Endothelial cell of umbilical vein (primary cell): ENCODE measurements around the gene DCAF4. TPM values are rescaled to one million over a fixed set of nuclear protein-coding genes. Genes with fewer than 3 reads are reported as not detected.

Source experiments
- BruUV-seq: library from RNA; stranded (reverse); fragments of 400-500 nt; replicated peaks from 2 replicates; lab custom pipeline; 2021; lab: Mats Ljungman, UMichigan
- CTCF ChIA-PET: fragments of 300-600, 350-600 bp; sonication (Branson Sonifier 250); formaldehyde crosslinking; loops from one replicate; lab custom pipeline; 2021; ENCODE audit warnings: antibody characterized with exemption, inconsistent platforms; lab: Charles Lee
- POLR2A ChIA-PET: fragments of 300-600, 350-600 bp; sonication (Branson Sonifier 250); formaldehyde crosslinking; loops from one replicate; lab custom pipeline; 2021; ENCODE audit warnings: antibody characterized with exemption, inconsistent platforms; lab: Charles Lee
- DNase-seq: peaks from one replicate; pipeline ENCODE4 v3.0.0-alpha.2; 2011; ENCODE audit warnings: low read depth, low spot score
- FAIRE-seq: peaks from 2 replicates; lab custom pipeline; 2011; peaks lifted over from hg19 to GRCh38; lab: Jason Lieb, UNC
- H2AFZ ChIP-seq: 2 replicates; pipeline ENCODE4 v1.6.0; 2012; ENCODE audit warnings: low read depth, low read length, control low read depth, inconsistent platforms
- H3K27ac ChIP-seq: 2 replicates; pipeline ENCODE4 v1.5.1; 2011; ENCODE audit warnings: low read depth, mild to moderate bottlenecking, control low read depth, low read length, moderate library complexity; ENCODE audit not compliant: insufficient read depth
- H3K27me3 ChIP-seq, 2 experiments: 2 replicates each; pipeline versions ENCODE4 v1.6.0 to v1.6.1; 2011; ENCODE audit warnings: low read length in 2 of 2, mixed read lengths in 1 of 2; ENCODE audit not compliant: control insufficient read depth in 2 of 2, insufficient read depth in 2 of 2
- H3K36me3 ChIP-seq, 2 experiments: 2 replicates in 1 of 2; 3 replicates in 1 of 2; pipeline ENCODE4 v1.5.1; 2011; ENCODE audit warnings: low read length in 2 of 2, mild to moderate bottlenecking in 1 of 2, moderate library complexity in 1 of 2; ENCODE audit not compliant: control insufficient read depth in 2 of 2, insufficient read depth in 2 of 2; ENCODE audit errors: extremely low read depth in 1 of 2
- H3K4me1 ChIP-seq: 3 replicates; pipeline ENCODE4 v1.5.1; 2011; ENCODE audit warnings: mild to moderate bottlenecking, low read length; ENCODE audit not compliant: control insufficient read depth, insufficient read depth; ENCODE audit errors: extremely low read depth
- H3K4me2 ChIP-seq: 2 replicates; pipeline ENCODE4 v1.6.1; 2011; ENCODE audit warnings: low read length, control low read depth, mixed read lengths; ENCODE audit not compliant: insufficient read depth
- H3K4me3 ChIP-seq, 3 experiments: fragments of 200-600 bp in 1 of 3; sonication (generic), shearing (Covaris generic) in 1 of 3; replicated peaks in 1 of 3; 2 replicates each; pipeline ENCODE4 v1.5.1; 2011 to 2016; ENCODE audit warnings: control low read depth in 3 of 3, low read length in 3 of 3, mild to moderate bottlenecking in 2 of 3, inconsistent platforms in 1 of 3, low read depth in 1 of 3, moderate library complexity in 1 of 3; ENCODE audit not compliant: insufficient read depth in 1 of 3
- H3K79me2 ChIP-seq: 2 replicates; pipeline ENCODE4 v1.6.0; 2012; ENCODE audit warnings: low read length, inconsistent platforms; ENCODE audit not compliant: control insufficient read depth, insufficient read depth
- H3K9ac ChIP-seq: replicated peaks from 2 replicates; pipeline ENCODE3; 2011; ENCODE audit warnings: low read length, control low read depth; ENCODE audit not compliant: insufficient read depth; ENCODE audit errors: extremely low read depth
- H3K9me1 ChIP-seq: replicated peaks from 3 replicates; pipeline ENCODE4 v1.6.0; 2011; ENCODE audit warnings: mild to moderate bottlenecking, low read length; ENCODE audit not compliant: control insufficient read depth, insufficient read depth; ENCODE audit errors: extremely low read depth
- H3K9me3 ChIP-seq: replicated peaks from 2 replicates; pipeline ENCODE4 v1.5.1; 2012; ENCODE audit warnings: low read length, inconsistent platforms; ENCODE audit not compliant: control insufficient read depth, insufficient read depth
- H4K20me1 ChIP-seq: replicated peaks from 2 replicates; pipeline ENCODE3; 2011; ENCODE audit warnings: mild to moderate bottlenecking, low read length; ENCODE audit not compliant: control insufficient read depth, insufficient read depth; ENCODE audit errors: extremely low read depth
- CTCF ChIP-seq, 2 donors: IDR thresholded peaks; 1 replicate in 1 of 2; 2 replicates in 1 of 2; pipeline ENCODE4 v1.5.1; 2011; ENCODE audit warnings: low read length in 2 of 2, mild to moderate bottlenecking in 2 of 2, moderate library complexity in 2 of 2, control low read depth in 1 of 2, inconsistent platforms in 1 of 2, low read depth in 1 of 2; ENCODE audit not compliant: insufficient read depth in 1 of 2; ENCODE audit errors: extremely low read depth in 1 of 2
- EZH2 ChIP-seq: IDR thresholded peaks from 2 replicates; pipeline ENCODE4 v1.6.1; 2012; ENCODE audit warnings: borderline replicate concordance, low read depth, mild to moderate bottlenecking, moderate library complexity, low read length, inconsistent platforms; ENCODE audit not compliant: severe bottlenecking
- FOS ChIP-seq: IDR thresholded peaks from 2 replicates; pipeline ENCODE4 v1.6.1; 2011; ENCODE audit warnings: mild to moderate bottlenecking, low read length, moderate library complexity, borderline replicate concordance; ENCODE audit not compliant: insufficient read depth
- GATA2 ChIP-seq: IDR thresholded peaks from 2 replicates; pipeline ENCODE4 v1.7.0; 2011; ENCODE audit warnings: low read depth, mild to moderate bottlenecking, moderate library complexity, mixed read lengths, low read length; ENCODE audit not compliant: insufficient read length, insufficient read depth
- JUN ChIP-seq: IDR thresholded peaks from 2 replicates; pipeline ENCODE4 v1.6.1; 2011; ENCODE audit warnings: borderline replicate concordance, low read depth; ENCODE audit not compliant: insufficient read length, insufficient read depth
- MAX ChIP-seq: IDR thresholded peaks from 2 replicates; pipeline ENCODE4 v1.6.1; 2011; ENCODE audit not compliant: insufficient read depth, insufficient read length
- POLR2A ChIP-seq: IDR thresholded peaks from 2 replicates; pipeline ENCODE4 v1.6.1; 2012; ENCODE audit warnings: low read depth, mild to moderate bottlenecking, control low read depth, low read length
- dilution Hi-C: fragments of 300-500 bp; cut with MboI; formaldehyde crosslinking; loops from one replicate; pipeline ENCODE4 v1.15.0; 2019; ENCODE audit warnings: low sequenced_read_pairs; ENCODE audit not compliant: extremely low pct_ligation_motif_present
- intact Hi-C: fragments of 100-400 bp; cut with micrococcal nuclease; formaldehyde crosslinking; loops from one replicate; pipeline ENCODE4 v1.10.0; 2022
- polyA plus RNA-seq, 4 experiments: library from polyadenylated mRNA; depleted of rRNA in 3 of 4; stranded (reverse) in 3 of 4; unstranded in 1 of 4; fragments of >200 nt; gene quantifications; 2 replicates each; pipeline versions ENCODE4 v1.2.1 to v1.2.3, GENCODE V29; 2011 to 2012; ENCODE audit warnings: missing spikeins in 1 of 4
- total RNA-seq: library from RNA; stranded (reverse); gene quantifications from 2 replicates; pipeline ENCODE4 v1.2.3, GENCODE V29; 2021

The DCAF4 gene
- total and polyA plus RNA-seq, 2 donors (not counting 3 experiments of a cell fraction or from before 2014, with no cell fraction given): 8.6 to 15.8 TPM

DNA sequence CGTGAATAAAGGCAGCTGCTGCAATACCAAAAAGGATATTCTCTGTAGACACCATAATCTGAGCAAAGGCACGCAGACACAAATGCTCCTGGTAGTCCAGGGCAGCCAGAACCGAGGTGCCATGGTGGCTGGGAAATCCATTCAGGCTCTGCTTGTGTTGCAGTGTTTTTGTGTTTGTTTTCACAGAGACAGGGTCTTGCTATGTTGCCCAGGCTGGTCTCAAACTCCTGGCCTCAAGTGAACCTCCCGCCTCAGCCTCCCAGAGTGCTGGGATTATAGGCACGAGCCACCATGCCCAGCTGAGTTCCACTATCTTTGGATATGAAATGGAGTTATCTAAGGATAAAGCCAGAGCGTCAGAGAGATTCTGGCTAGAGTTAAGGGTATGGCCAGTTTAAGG, 39.8 kb downstream of the DCAF4 start:
- no peak for FAIRE-seq
- Histone ChIP-seq H3K36me3 (peaks cover 0 to 12% of the 10 kb centered on the region in 2 experiments), H3K9ac (no peak overlapping the region), H2AFZ (no peak overlapping the region), H3K27me3 (no peaks in the 10 kb centered on the region), H3K4me3 (no peak overlapping the region), H3K27ac (no peak overlapping the region), H3K9me3 (no peaks in the 10 kb centered on the region), H3K9me1 (no peaks in the 10 kb centered on the region), H4K20me1 (no peaks in the 10 kb centered on the region), H3K79me2 (no peaks in the 10 kb centered on the region), H3K4me1 (no peaks in the 10 kb centered on the region), H3K4me2 (no peak overlapping the region)
- no peak for TF ChIP-seq FOS
- no peak for TF ChIP-seq POLR2A
- TF ChIP-seq CTCF (IDR thresholded peaks at IDR 0.05; ENCODE audit: extremely low read depth in 1 of 2, insufficient read depth in 1 of 2, low read depth in 1 of 2, low read length in 2 of 2): no peak
- no peak for TF ChIP-seq MAX
- no peak for TF ChIP-seq EZH2
- no peak for TF ChIP-seq JUN
- TF ChIP-seq GATA2: no peak
- intact Hi-C loops (no loop called here), dilution Hi-C loops (no loop called here)
- ChIA-PET CTCF (interaction anchor here (1.9 kb wide), 1 partner anchor 17 kb away, joined by 10 read pairs; no protein-coding TSS in a partner anchor), POLR2A (no interaction called here)
- no TSS peak for BruUV-seq
- DNase-seq: no peak
